AG04449 (cell line): ENCODE data around the gene ASPDH.
A peak's percentile ranks its signal among the peaks of the same experiment; 100 is the strongest.
"Not testable (repeated sequence)": the region's sequence is repeated elsewhere in the genome, so short reads cannot be mapped to it uniquely, and the experiment has no call there.

ENCODE experiments used
- CTCF ChIA-PET: fragments of 350-600 bp; formaldehyde crosslinking; extraction: SDS; loops from one replicate; lab custom pipeline; 2021; ENCODE audit warnings: antibody characterized with exemption; lab: Yijun Ruan, JAX
- POLR2A ChIA-PET: fragments of 400-600, 350-600 bp; formaldehyde crosslinking; extraction: SDS; loops from one replicate; lab custom pipeline; 2020; ENCODE audit warnings: antibody characterized with exemption, inconsistent platforms; lab: Yijun Ruan, JAX
- DNase-seq: peaks from one replicate; pipeline ENCODE4 v3.0.0-alpha.2; 2010; ENCODE audit warnings: low read depth, low spot score
- H3K4me3 ChIP-seq: 2 replicates; pipeline ENCODE4 v1.5.1; 2011; ENCODE audit warnings: low read depth, mild to moderate bottlenecking, control low read depth, low read length
- TF ChIP-seq, protein P1 (sequence below): IDR thresholded peaks from one replicate; pipeline ENCODE4 v1.5.1; 2011; ENCODE audit warnings: mild to moderate bottlenecking, moderate library complexity, low read length, control low read depth, inconsistent platforms; ENCODE audit not compliant: insufficient read depth; ENCODE audit errors: missing control alignments

ASPDH gene

DNA sequence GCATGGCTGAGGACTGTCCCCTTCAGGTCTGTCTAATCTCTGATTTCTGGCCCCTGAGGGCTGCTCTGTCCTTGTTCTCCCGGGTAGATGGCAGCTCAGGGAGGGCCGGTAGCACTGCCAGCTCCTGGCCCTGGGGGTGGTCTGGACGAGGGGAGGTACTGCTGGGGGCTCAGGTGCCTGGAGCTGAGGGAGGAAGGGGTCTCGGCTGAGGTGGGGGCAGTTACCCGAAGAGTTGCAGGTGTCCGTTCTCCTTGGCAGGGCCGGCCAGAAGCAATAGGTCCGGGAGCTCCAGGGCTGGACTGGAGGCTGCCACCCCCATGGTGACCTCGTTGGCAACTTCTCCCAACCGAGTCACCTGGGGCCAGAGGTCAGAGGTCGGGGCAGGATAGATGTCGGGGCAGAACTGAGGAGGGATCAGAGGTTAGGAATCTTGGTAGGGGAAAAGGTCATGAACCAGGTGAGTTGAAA, 38.6 kb downstream of the ASPDH start:
- ChIA-PET CTCF (interaction anchor here (1.0 to 3.9 kb wide), 3 partner anchors 9 to 106 kb away, joined by 5 to 35 read pairs (median 6); no protein-coding TSS in a partner anchor), POLR2A (no interaction called here)
- no peak overlapping the region for H3K4me3 ChIP-seq
- no peak for DNase-seq
- TF ChIP-seq, protein P1, sequence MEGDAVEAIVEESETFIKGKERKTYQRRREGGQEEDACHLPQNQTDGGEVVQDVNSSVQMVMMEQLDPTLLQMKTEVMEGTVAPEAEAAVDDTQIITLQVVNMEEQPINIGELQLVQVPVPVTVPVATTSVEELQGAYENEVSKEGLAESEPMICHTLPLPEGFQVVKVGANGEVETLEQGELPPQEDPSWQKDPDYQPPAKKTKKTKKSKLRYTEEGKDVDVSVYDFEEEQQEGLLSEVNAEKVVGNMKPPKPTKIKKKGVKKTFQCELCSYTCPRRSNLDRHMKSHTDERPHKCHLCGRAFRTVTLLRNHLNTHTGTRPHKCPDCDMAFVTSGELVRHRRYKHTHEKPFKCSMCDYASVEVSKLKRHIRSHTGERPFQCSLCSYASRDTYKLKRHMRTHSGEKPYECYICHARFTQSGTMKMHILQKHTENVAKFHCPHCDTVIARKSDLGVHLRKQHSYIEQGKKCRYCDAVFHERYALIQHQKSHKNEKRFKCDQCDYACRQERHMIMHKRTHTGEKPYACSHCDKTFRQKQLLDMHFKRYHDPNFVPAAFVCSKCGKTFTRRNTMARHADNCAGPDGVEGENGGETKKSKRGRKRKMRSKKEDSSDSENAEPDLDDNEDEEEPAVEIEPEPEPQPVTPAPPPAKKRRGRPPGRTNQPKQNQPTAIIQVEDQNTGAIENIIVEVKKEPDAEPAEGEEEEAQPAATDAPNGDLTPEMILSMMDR: no peak

- CTCF ChIA-PET: interaction anchor here (3.9 kb wide), 1 partner anchor 11 kb away, joined by 35 read pairs; no protein-coding TSS in a partner anchor
- POLR2A ChIA-PET, H3K4me3 ChIP-seq, DNase-seq: not testable (repeated sequence)
Observed at GRCh38 chr19:50473336-50473735, 40.4 kb downstream of the ASPDH start.

- TF ChIP-seq, protein P1: no peak
- no peak overlapping the region for H3K4me3 ChIP-seq
- ChIA-PET POLR2A (no interaction called here), CTCF (interaction anchor here (1.3 kb wide), 1 partner anchor 101 kb away, joined by 5 read pairs; no protein-coding TSS in a partner anchor)
- DNase-seq: no peak
Observed at GRCh38 chr19:50468818-50469217, 44.9 kb downstream of the ASPDH start.

GRCh38 chr19:50467566-50467965, 46.1 kb downstream of the ASPDH start:
- no peak for DNase-seq
- ChIA-PET CTCF (interaction anchor here (1.3 kb wide), 1 partner anchor 99 kb away, joined by 5 read pairs; no protein-coding TSS in a partner anchor), POLR2A (no interaction called here)
- H3K4me3 ChIP-seq: no peak overlapping the region
- TF ChIP-seq, protein P1: no peak

DNA sequence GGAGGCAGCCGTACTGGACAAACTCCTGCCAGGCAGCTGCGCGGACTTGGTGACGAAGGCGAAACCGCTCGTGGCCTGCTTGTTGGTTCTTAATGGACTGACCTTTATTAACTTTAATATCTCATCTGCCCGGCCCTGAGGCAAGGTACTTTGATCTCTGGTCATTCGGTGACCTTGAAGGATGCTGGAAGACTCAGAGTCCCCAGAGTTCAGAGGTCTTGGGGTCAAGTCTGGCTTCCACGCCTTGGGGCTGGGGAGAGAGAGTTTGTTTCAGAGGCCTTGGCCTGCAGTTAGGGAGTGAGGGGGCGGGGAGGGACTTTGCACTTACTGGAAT, 47.0 kb downstream of the ASPDH start:
- no peak overlapping the region for H3K4me3 ChIP-seq
- DNase-seq: no peak
- ChIA-PET POLR2A (no interaction called here), CTCF (interaction anchor here (1.4 to 7.4 kb wide), 4 partner anchors 8 to 109 kb away, joined by 3 to 132 read pairs (median 8); partner anchors contain the start of gene NAPSA)
- TF ChIP-seq, protein P1: no peak

GRCh38 chr19:50465986-50466705, 47.6 kb downstream of the ASPDH start:
- TF ChIP-seq, protein P1: peak; percentile 40
- CTCF ChIA-PET: interaction anchor here (0.6 to 7.4 kb wide), 6 partner anchors 9 to 246 kb away, joined by 3 to 132 read pairs (median 4); partner anchors contain the start of gene NAPSA
- no peak overlapping the region for H3K4me3 ChIP-seq
- POLR2A ChIA-PET: no interaction called here
- DNase-seq: no peak
